ENCODE measurements around the gene SDC3.

The SDC3 gene

GRCh38 chr1:30928171-30928570 is 19.6 kb upstream of the SDC3 start:
- Histone ChIP-seq H3K9me3 (ENCODE audit: control insufficient read depth, insufficient read depth, low read length) (no peaks in the 10 kb centered on the region), H3K27me3 (ENCODE audit: control insufficient read depth, insufficient read depth, low read length) (no peaks in the 10 kb centered on the region), H3K36me3 (ENCODE audit: control insufficient read depth, insufficient read depth, low read length) (peaks cover 10% of the 10 kb centered on the region), H3K27ac (ENCODE audit: low read depth, low read length) (no peak overlapping the region), H3K9ac (ENCODE audit: low read depth, low read length) (no peak overlapping the region), H3K4me1 (ENCODE audit: control insufficient read depth, insufficient read depth, low read length) (no peaks in the 10 kb centered on the region; the same call in 1 of the 2 replicates), H3K4me3 (ENCODE audit: low read depth, low read length) (no peak overlapping the region)

- Histone ChIP-seq H3K27ac (ENCODE audit: low read depth, low read length) (no peak overlapping the region), H3K9me3 (ENCODE audit: control insufficient read depth, insufficient read depth, low read length) (no peaks in the 10 kb centered on the region), H3K36me3 (ENCODE audit: control insufficient read depth, insufficient read depth, low read length) (peaks cover 4% of the 10 kb centered on the region; the same call in 1 of the 2 replicates), H3K27me3 (ENCODE audit: control insufficient read depth, insufficient read depth, low read length) (no peaks in the 10 kb centered on the region), H3K4me1 (ENCODE audit: control insufficient read depth, insufficient read depth, low read length) (no peaks in the 10 kb centered on the region; the same call in 1 of the 2 replicates), H3K9ac (ENCODE audit: low read depth, low read length) (no peak overlapping the region), H3K4me3 (ENCODE audit: low read depth, low read length) (no peak overlapping the region)
Measured at GRCh38 chr1:30927448-30927847, 18.9 kb upstream of the SDC3 start.

GRCh38 chr1:30923597-30923996 is 15.0 kb upstream of the SDC3 start:
- no peaks in the 10 kb centered on the region; the same call in 1 of the 2 replicates for H3K4me1 ChIP-seq (ENCODE audit: control insufficient read depth, insufficient read depth, low read length)
- H3K4me3 ChIP-seq (ENCODE audit: low read depth, low read length): no peak overlapping the region
- no peak overlapping the region for H3K27ac ChIP-seq (ENCODE audit: low read depth, low read length)

GRCh38 chr1:30920827-30921226 is 12.3 kb upstream of the SDC3 start:
- H3K36me3 ChIP-seq (ENCODE audit: control insufficient read depth, insufficient read depth, low read length): no peaks in the 10 kb centered on the region
- no peak overlapping the region for H3K27ac ChIP-seq (ENCODE audit: low read depth, low read length)
- H3K27me3 ChIP-seq (ENCODE audit: control insufficient read depth, insufficient read depth, low read length): no peaks in the 10 kb centered on the region
- no peaks in the 10 kb centered on the region for H3K9me3 ChIP-seq (ENCODE audit: control insufficient read depth, insufficient read depth, low read length)
- H3K4me3 ChIP-seq (ENCODE audit: low read depth, low read length): no peak overlapping the region
- H3K9ac ChIP-seq (ENCODE audit: low read depth, low read length): no peak overlapping the region
- H3K4me1 ChIP-seq (ENCODE audit: control insufficient read depth, insufficient read depth, low read length): no peaks in the 10 kb centered on the region; the same call in 1 of the 2 replicates

More at GRCh38 chr1:30923597-30923996, 15.0 kb upstream of the SDC3 start:
- Histone ChIP-seq H3K9ac (ENCODE audit: low read depth, low read length) (no peak overlapping the region), H3K27me3 (ENCODE audit: control insufficient read depth, insufficient read depth, low read length) (no peaks in the 10 kb centered on the region), H3K9me3 (ENCODE audit: control insufficient read depth, insufficient read depth, low read length) (no peaks in the 10 kb centered on the region), H3K36me3 (ENCODE audit: control insufficient read depth, insufficient read depth, low read length) (no peaks in the 10 kb centered on the region)

- Histone ChIP-seq H3K36me3 (ENCODE audit: control insufficient read depth, insufficient read depth, low read length) (no peaks in the 10 kb centered on the region), H3K4me3 (ENCODE audit: low read depth, low read length) (no peak overlapping the region), H3K27ac (ENCODE audit: low read depth, low read length) (no peak overlapping the region), H3K9me3 (ENCODE audit: control insufficient read depth, insufficient read depth, low read length) (no peaks in the 10 kb centered on the region), H3K27me3 (ENCODE audit: control insufficient read depth, insufficient read depth, low read length) (no peaks in the 10 kb centered on the region), H3K9ac (ENCODE audit: low read depth, low read length) (no peak overlapping the region), H3K4me1 (ENCODE audit: control insufficient read depth, insufficient read depth, low read length) (no peaks in the 10 kb centered on the region; the same call in 1 of the 2 replicates)
Measured at GRCh38 chr1:30919025-30919881, 10.7 kb upstream of the SDC3 start.

- Histone ChIP-seq H3K27me3 (ENCODE audit: control insufficient read depth, insufficient read depth, low read length) (no peaks in the 10 kb centered on the region), H3K27ac (ENCODE audit: low read depth, low read length) (no peak overlapping the region), H3K4me1 (ENCODE audit: control insufficient read depth, insufficient read depth, low read length) (no peaks in the 10 kb centered on the region; the same call in 1 of the 2 replicates)
Measured at GRCh38 chr1:30916296-30916695, 7.7 kb upstream of the SDC3 start.

GRCh38 chr1:30915491-30916230 is 7.1 kb upstream of the SDC3 start:
- peaks cover 3% of the 10 kb centered on the region for H3K4me1 ChIP-seq (ENCODE audit: control insufficient read depth, insufficient read depth, low read length)
- H3K4me3 ChIP-seq (ENCODE audit: low read depth, low read length): no peak overlapping the region
- H3K36me3 ChIP-seq (ENCODE audit: control insufficient read depth, insufficient read depth, low read length): no peaks in the 10 kb centered on the region
- H3K9ac ChIP-seq (ENCODE audit: low read depth, low read length): no peak overlapping the region
- no peaks in the 10 kb centered on the region for H3K9me3 ChIP-seq (ENCODE audit: control insufficient read depth, insufficient read depth, low read length)
- no peaks in the 10 kb centered on the region for H3K27me3 ChIP-seq (ENCODE audit: control insufficient read depth, insufficient read depth, low read length)
- no peak overlapping the region for H3K27ac ChIP-seq (ENCODE audit: low read depth, low read length)

More at GRCh38 chr1:30916296-30916695, 7.7 kb upstream of the SDC3 start:
- no peaks in the 10 kb centered on the region for H3K36me3 ChIP-seq (ENCODE audit: control insufficient read depth, insufficient read depth, low read length)
- no peak overlapping the region for H3K9ac ChIP-seq (ENCODE audit: low read depth, low read length)
- no peak overlapping the region for H3K4me3 ChIP-seq (ENCODE audit: low read depth, low read length)
- no peaks in the 10 kb centered on the region for H3K9me3 ChIP-seq (ENCODE audit: control insufficient read depth, insufficient read depth, low read length)

- no peaks in the 10 kb centered on the region for H3K9me3 ChIP-seq (ENCODE audit: control insufficient read depth, insufficient read depth, low read length)
- H3K27me3 ChIP-seq (ENCODE audit: control insufficient read depth, insufficient read depth, low read length): no peaks in the 10 kb centered on the region
- no peaks in the 10 kb centered on the region for H3K36me3 ChIP-seq (ENCODE audit: control insufficient read depth, insufficient read depth, low read length)
- H3K4me1 ChIP-seq (ENCODE audit: control insufficient read depth, insufficient read depth, low read length): peaks cover 3% of the 10 kb centered on the region
- H3K4me3 ChIP-seq (ENCODE audit: low read depth, low read length): no peak overlapping the region
- no peak overlapping the region for H3K9ac ChIP-seq (ENCODE audit: low read depth, low read length)
- no peak overlapping the region for H3K27ac ChIP-seq (ENCODE audit: low read depth, low read length)
Measured at GRCh38 chr1:30914931-30915330, 6.4 kb upstream of the SDC3 start.

GRCh38 chr1:30914587-30914922 is 6.0 kb upstream of the SDC3 start:
- Histone ChIP-seq H3K4me3 (ENCODE audit: low read depth, low read length) (no peak overlapping the region), H3K27me3 (ENCODE audit: control insufficient read depth, insufficient read depth, low read length) (0 out of 2 replicates have a peak, but pooled peaks cover 1% of the 10 kb centered on the region), H3K9ac (ENCODE audit: low read depth, low read length) (no peak overlapping the region), H3K36me3 (ENCODE audit: control insufficient read depth, insufficient read depth, low read length) (no peaks in the 10 kb centered on the region), H3K4me1 (ENCODE audit: control insufficient read depth, insufficient read depth, low read length) (peaks cover 6% of the 10 kb centered on the region), H3K27ac (ENCODE audit: low read depth, low read length) (no peak overlapping the region), H3K9me3 (ENCODE audit: control insufficient read depth, insufficient read depth, low read length) (no peaks in the 10 kb centered on the region)

GRCh38 chr1:30912913-30913652 is 4.5 kb upstream of the SDC3 start:
- H3K9ac ChIP-seq (ENCODE audit: low read depth, low read length): no peak overlapping the region
- H3K27ac ChIP-seq (ENCODE audit: low read depth, low read length): no peak overlapping the region
- peaks cover 13% of the 10 kb centered on the region for H3K4me1 ChIP-seq (ENCODE audit: control insufficient read depth, insufficient read depth, low read length)
- no peaks in the 10 kb centered on the region for H3K9me3 ChIP-seq (ENCODE audit: control insufficient read depth, insufficient read depth, low read length)
- H3K36me3 ChIP-seq (ENCODE audit: control insufficient read depth, insufficient read depth, low read length): no peaks in the 10 kb centered on the region
- H3K4me3 ChIP-seq (ENCODE audit: low read depth, low read length): no peak overlapping the region
- H3K27me3 ChIP-seq (ENCODE audit: control insufficient read depth, insufficient read depth, low read length): peaks cover 8% of the 10 kb centered on the region

Data from HUES48 (cell line).